Measurements from ENCODE around the gene ORMDL1. TPM values are rescaled to one million over a fixed set of nuclear protein-coding genes. Genes with fewer than 3 reads are reported as not detected.

Gene ORMDL1, protein sequence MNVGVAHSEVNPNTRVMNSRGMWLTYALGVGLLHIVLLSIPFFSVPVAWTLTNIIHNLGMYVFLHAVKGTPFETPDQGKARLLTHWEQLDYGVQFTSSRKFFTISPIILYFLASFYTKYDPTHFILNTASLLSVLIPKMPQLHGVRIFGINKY
- 75.7 and 84.3 TPM in 2 replicates for total RNA-seq (2014; rRNA removed; shearing (Covaris generic))

DNA sequence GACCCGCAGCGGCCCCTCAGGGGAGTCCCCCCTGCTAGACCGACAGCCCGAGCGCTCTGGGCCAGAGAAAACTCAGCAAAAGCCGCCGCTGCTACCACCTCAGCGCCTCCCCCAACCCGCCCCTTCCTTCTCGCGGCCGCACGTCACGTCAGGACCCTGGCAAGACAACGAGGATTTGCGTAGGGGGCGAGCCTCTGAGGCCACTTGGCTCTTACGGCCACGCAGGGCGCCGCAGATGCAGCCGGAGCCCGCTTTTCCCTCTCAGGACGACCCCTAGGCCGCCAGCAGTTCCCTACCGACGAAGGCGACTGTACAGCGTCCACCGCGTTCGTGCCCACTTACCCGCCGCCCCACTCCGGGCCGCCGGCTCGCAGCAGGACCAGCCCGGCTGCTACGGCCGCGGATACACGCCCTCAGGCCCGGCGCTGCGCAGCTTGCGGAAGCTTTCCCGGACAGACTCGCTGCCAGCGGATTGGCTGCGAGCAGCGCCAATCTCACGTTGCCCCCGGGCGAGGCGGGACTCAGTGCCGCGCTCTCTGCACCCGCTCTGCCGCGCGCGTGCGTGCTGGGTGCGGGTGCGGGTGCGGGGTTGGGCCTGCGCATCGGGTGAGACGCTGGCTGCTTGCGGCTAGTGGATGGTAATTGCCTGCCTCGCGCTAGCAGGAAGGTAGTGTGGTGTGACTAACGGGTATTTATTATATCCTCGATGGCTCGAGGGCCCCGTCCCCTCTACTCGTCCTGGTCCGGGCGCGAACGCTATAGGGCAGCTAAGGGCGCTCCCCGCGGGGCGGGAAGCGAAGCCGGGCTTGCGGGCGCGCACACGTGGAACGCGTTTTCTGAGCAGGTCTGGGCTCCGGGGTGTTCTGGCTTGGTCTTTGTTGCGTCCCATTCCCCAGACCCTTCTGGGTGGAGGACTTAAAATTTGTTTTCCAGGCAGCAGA, at the start of gene ORMDL1, which contains the start of gene PMS1:
TSS of gene ORMDL1 (minus strand) at position 413 of the 941 bp plus-strand sequence. CDS start 1,744 bp downstream, outside the sequence.
TSS of gene PMS1 (plus strand) at position 524 of the 941 bp plus-strand sequence. CDS start 7,360 bp downstream, outside the sequence.
- peak; percentile 95 for DNase-seq (ENCODE audit: low read depth)

DNA sequence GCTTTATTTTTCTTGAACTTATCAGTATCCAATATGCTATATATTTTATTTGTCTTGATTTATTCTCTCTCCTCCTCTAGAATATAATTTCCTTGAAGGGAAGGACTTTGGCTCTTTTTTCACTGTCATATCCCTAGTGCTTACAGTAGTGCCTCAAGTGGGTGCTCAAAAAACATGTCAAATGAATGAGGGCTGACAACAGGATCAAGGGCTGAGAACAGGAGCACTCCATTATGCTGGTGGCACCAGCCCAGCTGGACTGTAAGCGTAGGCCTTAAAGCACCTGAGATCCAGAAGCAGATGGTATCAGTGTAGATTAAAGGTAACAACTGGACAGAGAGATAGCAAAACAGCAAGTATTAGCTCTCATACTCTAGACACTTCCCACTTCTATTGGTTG, 46.4 kb upstream of the ORMDL1 start:
- DNase-seq (ENCODE audit: low read depth) = no peak

DNA sequence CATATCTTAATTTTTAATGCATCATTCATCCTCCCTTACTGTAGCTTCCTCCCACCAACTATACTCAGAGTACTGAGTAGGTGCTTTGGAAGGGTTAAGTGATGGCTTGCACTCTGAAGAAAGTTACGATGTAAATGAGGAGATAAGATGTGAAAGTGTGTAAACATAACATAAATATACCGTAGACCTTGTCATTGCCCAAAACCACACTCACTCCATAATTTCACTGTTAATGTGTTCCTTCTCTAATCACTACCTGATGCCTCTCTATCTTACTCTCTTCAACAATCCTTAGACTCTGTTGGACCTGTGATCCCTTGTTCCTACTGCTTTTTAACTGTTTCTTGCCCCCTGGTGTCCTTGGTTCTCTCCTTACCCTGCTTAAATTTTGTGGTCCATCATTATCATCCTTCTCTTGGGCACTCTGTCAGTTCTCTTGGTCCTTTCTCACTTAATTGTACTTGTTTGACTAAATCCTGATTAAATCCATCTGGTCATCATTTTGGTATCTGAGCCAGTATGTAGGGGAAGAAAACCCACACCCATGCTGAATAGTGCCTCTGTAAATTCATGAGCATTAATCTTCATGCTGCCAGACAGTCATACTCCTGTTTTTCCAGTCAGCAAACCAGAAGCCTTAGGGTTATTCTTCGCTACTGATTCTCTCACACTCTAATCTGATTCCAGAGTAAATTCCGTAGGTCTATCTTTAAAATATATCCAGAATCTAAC, 45.1 kb upstream of the ORMDL1 start:
- peak; percentile 26 for DNase-seq (ENCODE audit: low read depth)

DNA sequence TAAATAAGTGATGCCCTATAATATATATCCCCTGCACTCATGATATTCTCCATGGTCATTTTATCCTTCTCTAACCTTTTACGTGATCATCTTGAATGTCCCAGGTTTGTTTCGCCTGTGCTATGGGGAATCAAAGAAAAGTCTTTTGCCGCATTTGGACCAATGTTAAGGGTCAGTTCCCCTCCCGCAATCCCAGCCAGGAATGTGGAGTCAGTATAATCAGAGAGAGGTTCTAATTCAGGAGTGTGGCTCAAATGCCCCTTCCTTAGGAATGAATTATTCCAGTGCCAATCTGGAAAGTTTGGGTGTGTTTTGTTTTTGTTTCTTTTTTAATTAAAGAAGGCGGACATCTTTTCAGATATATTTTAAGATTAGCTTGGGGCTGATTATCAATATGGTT, 41.9 kb upstream of the ORMDL1 start:
- DNase-seq (ENCODE audit: low read depth) = no peak

DNA sequence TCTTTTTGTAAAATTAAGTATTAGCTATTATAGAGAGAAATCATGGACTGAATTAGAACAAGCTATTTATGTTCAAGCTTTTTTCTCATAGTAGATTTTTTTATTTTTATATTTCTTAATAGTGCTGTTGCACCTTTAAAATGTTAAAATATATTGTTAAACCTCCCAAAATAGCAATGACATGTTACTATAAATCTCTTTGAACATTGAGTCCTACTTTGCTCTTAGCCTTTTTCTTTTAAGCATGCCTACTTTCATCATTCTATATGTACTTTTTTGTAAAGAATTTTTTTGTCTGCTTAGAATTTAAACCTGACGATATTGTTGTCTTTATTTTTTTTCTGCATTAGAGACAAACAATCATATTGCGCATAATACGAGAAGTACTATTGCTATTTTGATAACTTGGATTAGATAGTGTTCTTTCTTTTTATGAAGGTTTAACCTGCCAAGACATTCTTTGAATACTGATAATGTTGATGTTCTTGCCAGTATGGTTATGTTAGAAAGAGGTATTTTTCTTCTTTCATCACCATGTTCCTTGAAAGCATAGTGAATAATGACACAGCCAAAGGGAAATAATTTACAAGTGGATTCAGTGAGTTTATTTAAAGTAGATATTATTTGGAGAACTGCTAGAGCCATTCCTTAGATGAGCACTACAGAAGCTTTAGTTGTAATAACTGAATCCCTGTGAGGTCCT, 40.7 kb upstream of the ORMDL1 start:
- no peak for DNase-seq (ENCODE audit: low read depth)

DNA sequence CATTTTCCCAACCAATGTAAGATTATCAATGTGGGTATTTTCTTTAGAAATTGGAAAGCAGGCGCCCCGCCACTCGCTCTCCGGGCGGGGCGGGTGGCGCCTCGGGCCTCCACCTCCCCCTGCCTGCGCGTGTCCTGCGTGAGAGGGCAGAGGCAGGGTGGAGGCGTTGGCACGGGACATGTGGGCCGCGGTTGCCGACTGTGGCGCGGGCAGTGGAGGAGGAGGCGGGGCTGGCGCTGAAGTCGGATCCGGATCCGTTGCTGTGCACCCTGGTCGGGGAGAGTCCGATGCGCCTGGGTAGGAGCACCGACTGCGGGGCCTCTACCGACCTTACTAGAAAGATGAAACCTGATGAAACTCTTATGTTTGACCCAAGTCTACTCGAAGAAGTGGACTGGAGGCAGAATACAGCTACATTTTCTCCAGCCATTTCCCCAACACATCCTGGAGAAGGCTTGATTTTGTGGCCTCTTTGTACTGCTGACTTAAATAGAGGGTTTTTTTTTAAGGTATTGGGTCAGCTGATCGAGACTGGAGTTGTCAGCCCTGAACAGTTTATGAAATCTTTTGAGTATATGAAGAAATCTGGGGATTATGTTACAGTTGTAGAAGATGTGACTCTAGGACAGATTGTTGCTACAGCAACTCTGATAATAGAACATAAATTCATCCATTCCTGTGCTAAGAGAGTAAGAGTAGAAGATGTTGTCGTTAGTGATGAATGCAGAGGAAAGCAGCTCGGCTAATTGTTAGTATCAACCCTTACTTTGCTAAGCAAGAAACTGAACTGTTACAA, 38.0 kb upstream of the ORMDL1 start:
- DNase-seq (ENCODE audit: low read depth) = no peak

DNA sequence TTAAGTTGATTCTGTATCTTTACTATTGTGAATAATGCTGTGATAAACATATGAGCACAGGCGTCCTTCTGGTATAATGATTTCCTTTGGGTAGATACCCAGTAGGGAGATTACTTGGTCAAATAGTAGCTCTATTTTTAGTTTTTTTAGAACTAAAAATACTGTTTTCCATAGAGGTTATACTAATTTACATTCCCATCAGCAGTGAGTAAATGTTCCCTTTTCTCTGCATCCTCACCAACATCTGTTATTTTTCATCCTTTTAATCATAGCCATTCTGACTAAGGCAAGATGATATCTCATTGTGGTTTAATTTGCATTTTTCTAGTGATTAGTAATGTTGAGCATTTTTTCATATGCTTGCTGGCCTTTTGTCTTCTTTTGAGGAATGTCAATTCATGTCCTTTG, 35.2 kb upstream of the ORMDL1 start:
- peak; percentile 73 for DNase-seq (ENCODE audit: low read depth)

DNA sequence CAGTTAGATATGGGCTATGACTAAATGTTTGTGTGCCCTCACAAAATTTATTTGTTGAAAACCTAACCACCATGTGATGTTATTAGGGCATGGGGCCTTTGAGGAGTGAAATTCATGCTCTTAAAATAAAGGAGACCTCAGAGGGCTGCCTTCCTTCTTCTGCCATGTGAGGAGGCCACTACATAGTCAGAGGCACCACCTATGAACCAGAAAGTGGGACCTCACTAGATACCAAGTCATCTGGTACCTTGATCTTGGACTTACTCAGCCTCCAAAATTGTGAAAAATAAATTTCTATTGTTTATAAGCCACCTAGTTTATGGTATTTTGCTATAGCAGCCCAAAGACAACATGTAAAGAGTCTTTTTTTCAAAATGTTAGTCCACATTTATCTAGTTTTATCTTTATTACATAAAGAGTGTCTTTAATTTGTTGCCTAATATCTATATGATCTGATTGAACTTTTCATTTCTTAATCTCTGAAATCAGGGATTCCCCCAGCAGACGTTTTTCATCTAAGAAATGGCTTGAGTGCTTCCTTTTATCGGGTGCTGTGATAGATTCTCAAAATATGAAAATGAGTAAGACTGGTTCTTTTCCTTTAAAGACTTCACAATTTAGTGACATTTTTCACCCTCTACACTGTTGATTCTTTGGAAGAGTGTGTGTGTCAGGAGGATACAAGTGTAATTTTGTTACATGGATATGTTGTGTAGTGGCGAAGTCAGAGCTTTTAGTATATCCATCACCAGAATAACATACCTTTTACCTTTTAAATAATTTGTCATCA, 34.3 kb upstream of the ORMDL1 start:
- DNase-seq (ENCODE audit: low read depth) = no peak

DNA sequence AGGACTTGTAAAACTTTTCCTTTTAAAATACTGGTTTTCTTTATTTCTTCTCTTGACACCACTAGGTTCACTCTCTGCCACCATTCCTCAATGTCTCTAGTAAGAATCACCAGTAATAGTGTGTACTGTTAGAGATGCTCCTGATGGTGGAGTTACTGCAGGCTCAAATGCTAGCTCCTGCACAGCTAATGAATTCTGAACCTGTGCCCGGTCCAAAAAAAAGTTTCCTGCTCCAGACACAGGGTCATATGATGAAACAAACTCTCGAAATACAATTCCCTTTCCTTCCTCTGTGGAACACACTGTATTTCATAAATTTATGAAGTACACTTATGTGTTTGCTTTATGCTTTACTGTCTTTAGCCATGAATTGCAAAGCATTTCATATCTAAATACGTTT, 19.3 kb upstream of the ORMDL1 start:
- no peak for DNase-seq (ENCODE audit: low read depth)

DNA sequence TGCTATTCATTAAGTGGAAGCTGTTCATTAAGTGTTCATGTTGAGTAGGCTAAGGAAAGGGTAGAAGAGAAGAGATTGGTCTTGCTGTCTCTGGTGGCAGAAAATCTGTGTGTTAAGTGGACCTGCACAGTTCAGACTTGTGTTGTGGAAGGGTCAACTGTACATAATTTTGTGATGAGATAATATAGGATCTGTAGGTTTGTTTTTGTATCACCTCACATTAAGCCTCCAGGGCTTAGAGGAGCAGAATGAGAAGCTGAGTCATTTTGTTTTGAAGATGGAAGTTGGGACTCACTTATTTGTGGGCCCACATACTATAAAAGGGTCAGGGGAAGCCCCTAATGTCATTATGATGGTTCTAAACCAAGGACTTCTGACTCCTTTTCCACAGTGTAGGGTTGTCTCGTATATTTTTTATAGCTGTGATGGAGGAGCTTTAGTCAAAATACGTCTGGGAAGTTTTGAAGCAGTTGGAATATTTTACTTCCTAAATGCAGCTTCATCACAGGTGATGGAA, 18.3 kb upstream of the ORMDL1 start:
- peak; percentile 7 for DNase-seq (ENCODE audit: low read depth)

DNA sequence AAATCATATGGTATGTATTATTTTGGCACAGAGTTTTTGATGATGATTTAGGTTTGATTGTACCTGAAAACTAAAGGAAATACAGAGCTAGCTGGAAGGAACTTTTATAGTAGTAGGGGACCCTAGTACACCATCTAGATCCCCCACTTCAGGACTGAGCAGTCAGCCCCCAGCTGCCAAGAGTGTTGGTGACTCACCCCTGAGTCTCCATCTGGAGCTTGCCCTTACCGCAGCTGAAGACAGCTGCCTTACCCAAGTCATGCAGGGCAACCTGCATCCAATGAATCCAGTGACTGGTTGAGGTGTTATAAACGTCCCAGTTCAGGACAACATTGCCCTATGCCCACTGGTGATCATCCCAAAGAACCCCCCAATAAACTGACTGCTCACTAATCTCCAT, 15.4 kb upstream of the ORMDL1 start:
- peak; percentile 79 for DNase-seq (ENCODE audit: low read depth)

DNA sequence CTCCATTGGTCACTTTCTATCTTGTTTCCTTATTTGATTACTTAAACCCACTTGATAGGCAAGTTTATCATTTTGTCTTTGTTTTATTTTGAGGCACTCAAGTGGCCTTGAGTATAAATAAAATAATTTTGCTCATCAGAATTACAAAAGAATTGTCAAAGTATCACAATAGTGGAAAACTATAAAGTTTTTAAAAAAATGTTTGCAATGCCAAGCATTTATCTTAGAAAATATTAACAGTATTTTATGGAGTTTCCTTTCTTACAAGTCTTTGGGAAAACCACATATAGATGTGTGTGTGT, 14.8 kb upstream of the ORMDL1 start:
- no peak for DNase-seq (ENCODE audit: low read depth)

DNA sequence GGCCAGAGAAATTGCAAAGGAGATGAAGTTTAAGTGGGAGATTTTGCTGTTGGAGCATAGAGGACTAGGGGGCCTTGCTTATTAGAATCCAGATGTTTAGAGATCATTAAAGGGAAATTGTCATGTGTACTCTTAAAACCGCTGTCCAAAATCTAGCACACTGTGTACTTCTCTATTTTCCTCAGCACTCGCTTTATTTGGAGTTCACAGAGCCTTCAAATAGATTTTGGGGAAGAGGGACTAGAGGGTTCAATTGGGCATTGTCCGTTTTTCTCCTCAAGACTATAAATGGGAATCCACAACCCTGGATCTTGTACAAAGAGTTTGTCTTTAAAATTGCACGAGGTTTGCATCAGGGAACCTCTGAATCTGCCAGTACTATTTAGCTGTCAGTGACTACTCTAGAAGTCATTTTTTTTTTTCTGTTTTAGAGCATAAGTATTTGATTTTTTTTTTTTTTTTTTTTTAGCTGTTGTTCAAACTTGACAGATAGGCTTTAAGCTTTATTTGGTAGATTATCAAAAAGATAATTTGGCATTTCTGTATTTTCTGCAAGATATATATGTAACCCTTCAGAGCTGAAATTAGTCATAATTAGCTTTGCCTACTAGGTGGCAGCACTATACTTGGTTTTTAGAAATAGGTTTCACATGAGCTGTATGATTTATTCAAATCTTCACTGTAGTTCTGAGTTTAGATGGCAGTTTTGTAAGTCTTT, 14.3 kb upstream of the ORMDL1 start:
- peak; percentile 42 for DNase-seq (ENCODE audit: low read depth)

DNA sequence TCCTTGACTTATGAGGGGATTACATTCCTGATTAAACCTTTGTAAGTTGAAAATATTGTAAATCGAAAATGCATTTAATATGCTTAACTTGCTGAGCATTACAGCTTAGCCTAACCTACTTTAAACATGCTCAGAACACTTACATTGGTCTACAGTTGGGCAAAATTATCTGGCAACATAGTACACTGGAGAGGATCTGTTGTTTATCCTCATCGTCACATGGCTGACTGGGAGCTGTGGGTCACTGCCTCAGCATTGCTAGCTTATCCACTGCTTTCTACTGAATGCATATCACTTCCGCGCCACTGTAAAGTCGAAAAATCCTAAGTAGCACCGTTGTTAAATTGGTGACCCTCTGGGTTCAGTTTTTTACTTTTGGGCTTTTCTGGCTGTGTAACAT, 13.8 kb upstream of the ORMDL1 start:
- DNase-seq (ENCODE audit: low read depth) = no peak

DNA sequence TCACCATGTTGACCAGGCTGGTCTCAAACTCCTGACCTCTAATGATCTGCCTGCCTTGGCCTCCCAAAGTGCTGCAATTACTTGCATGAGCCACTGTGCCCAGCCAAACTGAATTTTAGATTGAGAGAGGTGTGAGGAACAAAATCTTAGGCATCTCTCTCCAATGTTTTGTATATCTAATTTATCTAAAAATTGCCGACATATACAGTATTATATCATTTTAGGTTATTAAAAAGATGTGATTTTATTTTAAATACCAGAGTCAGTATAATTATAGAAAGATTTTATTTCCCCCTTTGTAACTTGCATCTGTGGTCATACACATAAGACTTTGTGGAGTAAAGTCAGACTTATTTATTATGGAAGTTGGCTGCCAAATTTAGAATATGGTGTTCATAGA, 10.2 kb upstream of the ORMDL1 start:
- DNase-seq (ENCODE audit: low read depth) = no peak

DNA sequence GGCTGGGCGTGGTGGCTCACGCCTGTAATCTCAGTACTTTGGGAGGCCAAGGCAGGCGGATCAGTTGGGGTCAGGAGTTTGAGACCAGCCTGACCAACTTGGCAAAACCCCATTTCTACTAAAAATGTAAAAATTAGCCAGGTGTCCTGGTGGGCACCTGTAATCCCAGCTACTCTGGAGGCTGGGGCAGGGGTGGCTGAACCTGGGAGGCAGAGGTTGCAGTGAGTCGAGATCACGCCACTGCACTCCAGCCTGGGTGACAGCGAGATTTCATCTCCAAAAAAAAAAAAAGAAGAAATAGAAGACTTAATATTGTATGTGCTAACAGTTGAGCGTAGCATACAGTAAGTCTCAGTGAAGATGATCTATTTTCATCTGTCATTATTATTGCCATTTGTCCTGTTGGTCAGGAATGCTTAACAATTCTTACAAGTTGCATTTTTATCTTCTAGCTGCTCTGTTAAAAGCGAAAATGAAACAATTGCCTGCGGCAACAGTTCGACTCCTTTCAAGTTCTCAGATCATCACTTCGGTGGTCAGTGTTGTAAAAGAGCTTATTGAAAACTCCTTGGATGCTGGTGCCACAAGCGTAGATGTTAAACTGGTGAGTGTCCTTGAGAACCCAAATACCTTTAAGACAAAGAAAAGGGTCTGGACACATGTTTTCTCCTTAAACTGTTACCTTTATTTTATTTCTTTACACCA, 7.4 kb upstream of the ORMDL1 start:
- DNase-seq (ENCODE audit: low read depth) = peak; percentile 91

DNA sequence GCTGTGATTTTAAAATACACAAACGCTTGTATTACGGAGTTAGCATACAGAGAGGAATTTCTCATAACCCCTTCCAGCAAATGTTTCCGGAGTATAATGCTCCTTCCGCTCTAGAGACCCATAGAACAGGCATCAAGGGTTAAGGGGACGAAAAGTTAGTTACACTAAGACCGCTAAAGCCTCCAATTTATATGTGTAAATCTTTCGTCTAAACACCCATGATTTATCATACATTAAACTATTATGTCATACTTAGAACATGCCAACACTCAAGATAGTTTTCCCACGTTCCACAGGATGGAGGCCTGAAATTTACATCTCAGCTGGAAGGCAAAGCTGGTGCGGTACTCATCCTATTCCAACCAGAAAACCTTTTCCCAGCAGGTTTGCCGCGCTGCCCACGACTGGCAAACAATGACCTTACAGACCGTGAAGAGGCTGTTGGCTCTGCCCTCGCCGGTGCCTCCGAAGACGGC, 650 bp downstream of the ORMDL1 start:
- DNase-seq (ENCODE audit: low read depth) = peak; percentile 53

DNA sequence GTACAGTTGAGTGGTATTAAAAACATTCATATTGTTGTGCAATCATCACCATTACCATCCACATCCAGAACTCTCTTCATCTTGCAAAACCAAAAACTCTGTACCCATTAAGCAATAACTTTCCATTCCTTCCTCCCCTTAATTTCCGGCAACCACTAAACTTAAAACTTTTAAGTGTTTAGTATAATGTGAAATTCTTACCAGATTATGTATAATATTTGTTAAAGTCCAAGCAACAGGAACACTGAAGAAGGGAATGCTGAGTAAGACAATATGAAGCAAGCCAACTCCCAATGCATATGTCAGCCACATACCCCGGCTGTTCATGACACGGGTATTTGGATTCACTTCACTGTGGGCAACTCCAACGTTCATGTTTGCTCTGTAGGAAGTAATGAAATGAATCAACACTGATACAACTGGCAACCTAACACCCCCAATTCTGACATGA, 1.9 kb downstream of the ORMDL1 start:
- peak; percentile 15 for DNase-seq (ENCODE audit: low read depth)

Measured in RPMI7951 (cell line).